GM18507 (cell line): Measurements from ENCODE around the gene ESRRB.

Source experiments
- DNase-seq: peaks from one replicate; pipeline ENCODE4 v3.0.0; 2011; ENCODE audit warnings: low read depth; ENCODE audit not compliant: insufficient read length; ENCODE audit errors: extremely low spot score
- FAIRE-seq: peaks from 2 replicates; lab custom pipeline; 2011; peaks lifted over from hg19 to GRCh38; lab: Jason Lieb, UNC

Gene ESRRB

GRCh38 chr14:76394569-76394968, 18.6 kb downstream of the ESRRB start:
- no peak for DNase-seq
- FAIRE-seq: no peak

- FAIRE-seq (no peak), DNase-seq (no peak)
Measured at GRCh38 chr14:76395161-76395560, 19.2 kb downstream of the ESRRB start.

GRCh38 chr14:76396714-76397187, 20.8 kb downstream of the ESRRB start:
- FAIRE-seq: no peak
- no peak for DNase-seq

GRCh38 chr14:76405627-76406026, 29.7 kb downstream of the ESRRB start:
- no peak for DNase-seq
- FAIRE-seq: no peak

- DNase-seq (no peak), FAIRE-seq (no peak)
Measured at GRCh38 chr14:76407449-76408150, 31.7 kb downstream of the ESRRB start.

- no peak for DNase-seq
- FAIRE-seq: no peak
Measured at GRCh38 chr14:76408877-76409276, 32.9 kb downstream of the ESRRB start.

- FAIRE-seq (no peak), DNase-seq (no peak)
Measured at GRCh38 chr14:76412501-76412900, 36.6 kb downstream of the ESRRB start.

- no peak for FAIRE-seq
- no peak for DNase-seq
Measured at GRCh38 chr14:76413106-76413961, 37.4 kb downstream of the ESRRB start.

GRCh38 chr14:76413962-76414600, 38.1 kb downstream of the ESRRB start:
- DNase-seq (no peak), FAIRE-seq (no peak)

- DNase-seq (no peak), FAIRE-seq (no peak)
Measured at GRCh38 chr14:76419399-76419798, 43.5 kb downstream of the ESRRB start.

GRCh38 chr14:76420827-76421226, 44.9 kb downstream of the ESRRB start:
- FAIRE-seq (no peak), DNase-seq (no peak)

GRCh38 chr14:76421662-76422061, 45.7 kb downstream of the ESRRB start:
- no peak for DNase-seq
- FAIRE-seq: no peak

- DNase-seq (no peak), FAIRE-seq (no peak)
Measured at GRCh38 chr14:76422662-76423061, 46.7 kb downstream of the ESRRB start.

GRCh38 chr14:76423534-76423933, 47.6 kb downstream of the ESRRB start:
- no peak for FAIRE-seq

GRCh38 chr14:76424359-76424758, 48.4 kb downstream of the ESRRB start:
- FAIRE-seq: no peak
- no peak for DNase-seq

More at GRCh38 chr14:76423534-76423933, 47.6 kb downstream of the ESRRB start:
- no peak for DNase-seq

GRCh38 chr14:76426161-76426696, 50.3 kb downstream of the ESRRB start:
- no peak for FAIRE-seq

GRCh38 chr14:76428611-76429010, 52.7 kb downstream of the ESRRB start:
- FAIRE-seq (no peak), DNase-seq (no peak)

More at GRCh38 chr14:76426161-76426696, 50.3 kb downstream of the ESRRB start:
- DNase-seq: no peak

GRCh38 chr14:76430017-76430416, 54.1 kb downstream of the ESRRB start:
- no peak for DNase-seq
- no peak for FAIRE-seq

GRCh38 chr14:76430475-76430980, 54.6 kb downstream of the ESRRB start:
- no peak for DNase-seq
- no peak for FAIRE-seq

- FAIRE-seq (no peak), DNase-seq (no peak)
Measured at GRCh38 chr14:76431538-76431937, 55.6 kb downstream of the ESRRB start.
